ENCODE measurements around the gene PERM1. TPM values are rescaled to one million over a fixed set of nuclear protein-coding genes. Genes with fewer than 3 reads are reported as not detected.
"Not testable (repeated sequence)": the region's sequence is repeated elsewhere in the genome, so short reads cannot be mapped to it uniquely, and the experiment has no call there.

The PERM1 gene, protein sequence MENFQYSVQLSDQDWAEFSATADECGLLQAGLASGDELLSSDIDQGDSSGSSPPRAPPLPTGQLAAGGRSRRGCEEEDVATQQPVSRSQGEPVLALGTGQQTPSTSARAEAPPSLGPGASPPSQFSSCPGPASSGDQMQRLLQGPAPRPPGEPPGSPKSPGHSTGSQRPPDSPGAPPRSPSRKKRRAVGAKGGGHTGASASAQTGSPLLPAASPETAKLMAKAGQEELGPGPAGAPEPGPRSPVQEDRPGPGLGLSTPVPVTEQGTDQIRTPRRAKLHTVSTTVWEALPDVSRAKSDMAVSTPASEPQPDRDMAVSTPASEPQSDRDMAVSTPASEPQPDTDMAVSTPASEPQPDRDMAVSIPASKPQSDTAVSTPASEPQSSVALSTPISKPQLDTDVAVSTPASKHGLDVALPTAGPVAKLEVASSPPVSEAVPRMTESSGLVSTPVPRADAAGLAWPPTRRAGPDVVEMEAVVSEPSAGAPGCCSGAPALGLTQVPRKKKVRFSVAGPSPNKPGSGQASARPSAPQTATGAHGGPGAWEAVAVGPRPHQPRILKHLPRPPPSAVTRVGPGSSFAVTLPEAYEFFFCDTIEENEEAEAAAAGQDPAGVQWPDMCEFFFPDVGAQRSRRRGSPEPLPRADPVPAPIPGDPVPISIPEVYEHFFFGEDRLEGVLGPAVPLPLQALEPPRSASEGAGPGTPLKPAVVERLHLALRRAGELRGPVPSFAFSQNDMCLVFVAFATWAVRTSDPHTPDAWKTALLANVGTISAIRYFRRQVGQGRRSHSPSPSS
- total RNA-seq: 50.1 TPM
- long read RNA-seq, transcript PERM1-202 (3 exons, 3,340 nt): major isoform, 39 of 83 reads
- long read RNA-seq, partial matches to known transcripts: 14 of 83 reads
- long read RNA-seq, other reads (novel, unspliced or antisense): 30 of 83 reads

DNA sequence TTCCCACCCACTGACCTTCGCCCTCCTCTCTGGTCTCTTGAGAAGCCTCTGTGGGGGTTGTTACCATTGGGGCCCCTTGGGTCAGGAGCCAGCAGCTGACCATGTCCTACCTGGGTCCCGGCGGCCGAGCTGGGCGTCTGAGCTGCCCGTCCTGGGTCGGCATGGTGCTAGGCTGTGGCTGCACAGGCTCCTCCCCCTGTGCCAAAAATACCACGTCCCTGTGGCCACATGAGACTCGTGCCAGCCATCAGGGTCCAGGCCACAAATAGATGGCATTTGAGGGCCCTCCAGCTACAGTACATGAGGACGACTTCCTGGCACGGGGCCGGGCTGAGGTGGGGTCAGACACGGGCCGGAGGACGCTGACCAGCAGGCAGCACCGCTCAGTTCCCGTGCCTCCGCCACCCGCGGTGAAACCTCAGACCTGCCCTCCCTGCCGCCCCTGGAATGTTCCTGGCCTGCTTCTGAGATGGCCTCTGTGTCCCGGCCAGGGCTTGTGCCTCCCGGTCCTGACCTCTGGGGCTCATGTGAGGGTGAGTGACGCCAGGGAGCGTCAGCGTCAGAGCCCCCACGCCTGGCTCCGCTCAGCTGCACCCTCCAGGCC lies at the start of gene PERM1:
Gene PERM1, minus strand, starts transcription at position 139 of the 604 bp plus-strand sequence. CDS start 1,064 bp downstream, outside the sequence.
- DNase-seq (ENCODE audit: low spot score): peak; percentile 87
- intact Hi-C loops (cut with DNase I): no loop called here

DNA sequence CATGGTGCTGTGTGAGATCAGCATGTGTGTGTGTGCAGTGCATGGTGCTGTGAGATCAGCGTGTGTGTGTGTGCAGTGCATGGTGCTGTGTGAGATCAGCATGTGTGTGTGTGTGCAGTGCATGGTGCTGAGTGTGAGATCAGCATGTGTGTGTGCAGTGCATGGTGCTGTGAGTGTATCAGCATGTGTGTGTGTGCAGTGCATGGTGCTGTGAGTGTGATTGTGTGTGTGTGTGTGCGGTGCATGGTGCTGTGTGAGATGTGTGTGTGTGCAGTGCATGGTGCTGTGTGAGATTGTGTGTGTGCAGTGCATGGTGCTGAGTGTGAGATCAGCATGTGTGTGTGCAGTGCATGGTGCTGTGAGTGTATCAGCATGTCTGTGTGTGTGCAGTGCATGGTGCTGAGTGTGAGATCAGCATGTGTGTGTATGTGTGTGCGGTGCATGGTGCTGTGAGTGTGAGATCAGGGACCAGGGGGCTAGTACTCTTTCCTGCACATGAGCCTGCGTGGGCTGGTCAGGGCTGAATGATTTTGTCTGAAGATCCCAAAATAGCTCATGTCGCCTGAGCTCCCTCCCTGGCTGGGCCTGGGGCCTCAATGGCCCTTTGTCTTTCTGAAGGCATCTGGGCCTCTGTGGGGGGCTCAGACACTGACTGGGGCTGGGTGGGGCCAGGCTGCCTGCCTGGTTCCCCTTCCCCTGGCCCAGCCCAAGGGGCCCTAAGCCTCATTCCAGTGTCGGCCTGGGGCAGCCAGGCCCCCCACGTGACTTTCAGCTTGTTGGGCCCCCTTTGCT lies 49.2 kb upstream of the PERM1 start:
- DNase-seq (ENCODE audit: low spot score); intact Hi-C loops (cut with DNase I): not testable (repeated sequence)

DNA sequence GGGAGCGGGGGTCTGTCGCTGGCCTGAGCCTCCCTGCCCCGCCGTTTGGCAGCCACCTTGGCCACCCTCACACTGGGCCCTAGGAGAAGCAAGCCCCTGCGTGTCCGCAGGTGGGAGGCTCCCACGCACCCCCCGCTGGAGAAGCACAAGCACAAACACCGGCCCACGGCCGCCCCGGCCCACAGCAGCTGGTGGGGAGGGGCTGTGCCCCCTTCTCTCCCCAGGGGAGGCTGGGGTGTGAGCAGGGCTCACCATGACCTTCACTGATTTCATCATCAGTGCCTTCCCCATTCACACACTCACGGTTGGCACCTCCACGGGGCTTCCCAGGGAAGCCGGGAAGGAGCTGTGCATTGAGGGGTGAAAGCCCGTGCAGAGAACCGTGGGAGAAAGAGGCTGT lies 45.9 kb upstream of the PERM1 start:
- no peak for DNase-seq (ENCODE audit: low spot score)
- intact Hi-C loops (cut with DNase I): no loop called here

DNA sequence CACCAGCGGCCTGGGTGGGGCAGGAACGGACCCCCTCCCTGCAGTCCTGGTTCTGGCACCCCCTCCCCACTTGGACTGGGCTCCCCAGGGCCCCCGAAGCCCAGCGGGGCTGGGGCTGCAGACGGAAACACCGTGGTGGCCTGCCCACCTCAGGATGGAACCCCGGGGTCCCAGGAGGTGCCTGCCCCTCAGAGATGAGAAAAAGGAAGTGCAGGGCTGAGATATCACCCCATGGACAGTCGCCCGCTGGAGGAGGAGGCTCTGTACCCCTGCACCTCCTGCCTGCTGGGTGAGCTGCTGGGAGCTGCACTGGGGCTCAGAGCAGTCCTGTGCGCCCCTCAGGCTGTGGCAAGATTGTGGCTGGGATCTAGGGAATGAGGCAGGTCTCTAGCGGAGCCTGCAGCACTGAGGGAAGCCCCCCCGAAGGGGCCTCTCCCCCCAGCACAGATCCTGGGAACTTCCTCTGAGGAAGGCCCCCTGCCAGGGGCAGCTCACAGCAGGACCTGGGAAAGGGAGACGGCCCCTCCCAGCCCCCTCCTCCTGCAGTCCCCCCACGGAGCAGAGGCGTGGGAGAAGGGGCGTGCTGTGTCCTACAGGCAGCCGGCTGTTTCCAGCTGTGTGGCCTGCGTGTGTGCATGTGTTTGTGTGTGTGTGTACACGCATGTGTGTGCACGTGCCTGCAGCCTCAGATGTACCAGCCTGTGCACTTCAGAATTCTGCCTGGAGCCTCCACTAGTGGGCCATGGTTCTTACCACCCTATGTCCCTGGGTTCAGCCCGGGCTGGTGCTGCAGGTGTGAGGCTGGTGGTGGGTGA lies 44.9 kb upstream of the PERM1 start:
- no peak for DNase-seq (ENCODE audit: low spot score)
- intact Hi-C loops (cut with DNase I): no loop called here

DNA sequence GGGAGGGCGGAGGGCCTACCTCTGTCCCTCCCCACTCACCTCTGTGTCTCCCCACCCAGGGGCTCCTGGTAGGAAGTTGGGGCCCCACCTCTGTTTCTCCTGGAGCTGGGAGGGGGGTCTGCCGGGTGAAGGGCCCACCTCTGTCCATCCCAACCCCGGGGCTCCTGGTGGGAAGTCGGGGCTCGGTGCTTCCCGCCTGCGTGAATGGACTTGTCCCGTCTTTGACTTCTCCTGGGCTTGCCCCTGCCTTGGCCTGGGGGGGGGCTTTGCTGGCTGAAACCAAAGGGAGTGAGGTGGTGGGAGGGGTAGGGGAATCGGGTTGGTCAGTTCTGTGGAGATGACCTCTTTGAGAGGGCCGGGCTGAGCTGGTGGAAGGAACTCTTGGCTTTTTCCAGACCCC lies 43.8 kb upstream of the PERM1 start:
- intact Hi-C loops (cut with DNase I): no loop called here
- no peak for DNase-seq (ENCODE audit: low spot score)

DNA sequence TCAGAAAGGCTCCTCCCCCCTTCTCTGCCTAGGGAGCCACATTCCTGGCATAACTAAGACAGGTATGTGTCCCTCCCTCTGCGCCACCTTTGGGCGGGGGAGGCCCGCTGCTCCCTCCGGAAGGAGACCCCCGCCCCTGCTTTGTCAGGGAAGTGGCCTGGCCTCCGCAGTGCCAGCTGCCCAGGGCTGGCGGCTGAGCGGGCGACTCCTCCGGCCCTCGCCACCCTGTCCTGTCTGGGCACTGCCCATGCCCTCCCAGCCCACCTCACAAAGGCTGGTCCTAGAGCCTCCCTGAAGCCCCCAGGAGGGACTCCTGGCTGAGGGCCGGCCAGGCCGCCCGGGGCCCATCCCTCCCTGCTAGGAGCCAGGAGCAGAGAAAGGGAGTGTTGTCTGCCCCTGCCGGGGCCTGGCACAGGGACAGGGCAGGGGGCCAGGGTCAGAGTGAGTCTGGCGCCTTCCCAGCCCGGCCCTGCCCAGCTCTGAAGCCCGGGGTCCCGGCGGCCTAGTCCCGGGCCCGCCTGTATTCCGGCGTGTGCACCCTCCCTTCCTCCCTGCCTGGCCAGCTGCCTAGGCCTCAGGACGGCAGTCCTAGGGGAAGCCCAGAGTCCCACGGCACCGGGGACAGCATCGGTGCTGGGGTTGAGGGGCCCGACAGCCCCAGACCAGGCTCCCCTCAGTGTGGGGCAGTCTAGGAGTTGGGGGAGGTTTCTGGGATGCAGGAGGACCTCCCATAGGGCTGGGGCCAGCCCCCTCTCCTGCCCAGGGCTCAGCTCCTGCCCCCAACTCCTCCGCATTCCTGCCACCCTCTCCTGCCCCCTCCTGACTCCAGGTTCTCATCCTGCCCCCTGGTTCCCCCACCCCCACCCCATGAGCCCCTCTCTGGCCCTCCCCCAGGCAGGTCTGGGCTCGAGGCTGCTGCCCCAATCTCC lies 43.1 kb upstream of the PERM1 start:
- no peak for DNase-seq (ENCODE audit: low spot score)
- intact Hi-C loops (cut with DNase I): loop anchor here (5.0 kb wide), 1 partner anchor 92 kb away; the partner anchor contains the start of gene C1orf159

DNA sequence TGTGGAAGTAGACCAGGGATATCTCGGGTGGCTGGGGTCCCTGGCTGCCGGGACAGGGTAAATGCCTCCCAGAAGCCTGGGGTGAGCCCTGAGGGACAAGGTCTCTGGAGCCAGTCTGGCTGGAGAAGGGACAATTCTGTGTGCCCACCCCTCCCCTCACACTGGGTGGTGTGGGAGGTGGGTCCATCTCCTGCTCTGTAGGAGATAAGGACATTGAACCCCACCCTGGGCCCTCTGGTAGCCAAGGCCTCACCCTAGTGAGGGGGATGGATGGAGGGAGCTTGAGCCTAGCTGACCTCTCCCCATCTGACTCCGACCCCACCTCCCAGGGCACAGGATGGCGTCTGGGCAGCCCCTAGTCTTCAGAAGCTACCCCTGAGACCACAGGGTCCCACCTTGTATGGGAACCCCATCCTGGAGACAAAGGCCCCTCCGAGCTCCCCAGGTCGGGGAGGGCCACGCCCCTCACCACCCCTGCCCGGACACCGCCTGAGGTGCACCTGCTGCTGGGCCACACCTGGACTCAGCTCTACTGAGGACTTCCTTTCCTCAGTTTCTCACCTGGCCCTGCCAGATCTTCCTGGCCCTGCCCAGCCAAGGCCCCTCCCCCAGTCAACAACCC lies 42.4 kb upstream of the PERM1 start:
- intact Hi-C loops (cut with DNase I): loop anchor here (5.0 kb wide), 1 partner anchor 93 kb away; the partner anchor contains the start of gene C1orf159
- DNase-seq (ENCODE audit: low spot score): no peak

DNA sequence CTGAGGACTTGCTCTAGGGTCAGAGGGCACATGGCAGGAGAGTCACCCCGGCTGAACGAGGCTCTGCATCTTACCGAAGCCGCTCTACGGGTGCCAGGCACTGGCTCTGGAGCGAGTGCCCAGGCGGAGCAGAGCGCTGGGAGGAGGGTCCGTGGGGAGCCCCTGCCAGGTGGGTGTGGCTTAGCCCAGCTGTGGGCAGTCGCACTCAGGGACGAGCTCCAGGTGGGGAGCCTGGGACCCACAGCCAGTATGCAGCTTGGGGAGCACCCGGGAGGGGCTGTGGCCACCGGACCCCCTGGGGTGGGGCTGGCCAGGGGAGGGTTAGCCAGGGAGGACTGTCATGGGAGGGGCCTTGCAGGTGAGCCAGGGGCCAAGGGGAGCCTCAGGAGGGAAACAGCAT lies 41.8 kb upstream of the PERM1 start:
- intact Hi-C loops (cut with DNase I): loop anchor here (5.0 kb wide), 1 partner anchor 94 kb away; the partner anchor contains the start of gene C1orf159
- no peak for DNase-seq (ENCODE audit: low spot score)

DNA sequence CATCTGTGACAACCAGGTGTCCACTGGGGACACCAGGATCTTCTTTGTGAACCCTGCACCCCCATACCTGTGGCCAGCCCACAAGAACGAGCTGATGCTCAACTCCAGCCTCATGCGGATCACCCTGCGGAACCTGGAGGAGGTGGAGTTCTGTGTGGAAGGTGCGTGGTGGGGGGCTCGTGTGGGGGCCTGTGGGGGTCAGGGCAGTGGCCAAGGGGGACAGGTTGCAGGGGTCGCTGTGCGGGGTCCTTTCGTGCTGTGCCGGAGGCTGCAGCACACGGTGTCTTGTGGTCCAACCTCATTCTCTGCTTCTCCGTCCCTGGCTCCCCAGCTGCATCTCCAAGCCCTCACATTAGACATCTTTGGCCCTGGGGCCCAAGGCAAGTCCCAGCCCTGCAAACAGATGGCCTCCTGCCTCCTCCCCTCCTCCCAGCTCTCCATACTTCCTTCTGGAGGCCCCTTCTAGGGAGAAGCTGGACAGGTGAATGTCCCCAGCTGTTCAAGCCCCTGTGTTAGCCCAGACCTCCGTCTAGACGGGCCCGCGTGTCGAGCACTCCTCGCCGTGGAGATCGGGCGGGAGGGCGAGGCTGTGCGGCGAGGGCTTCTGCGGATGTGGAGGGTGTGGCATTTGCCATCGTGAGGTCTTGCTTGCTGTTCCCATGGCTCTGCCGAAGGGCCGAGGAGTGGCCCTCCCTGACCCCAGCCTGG lies 40.6 kb upstream of the PERM1 start:
- no peak for DNase-seq (ENCODE audit: low spot score)

DNA sequence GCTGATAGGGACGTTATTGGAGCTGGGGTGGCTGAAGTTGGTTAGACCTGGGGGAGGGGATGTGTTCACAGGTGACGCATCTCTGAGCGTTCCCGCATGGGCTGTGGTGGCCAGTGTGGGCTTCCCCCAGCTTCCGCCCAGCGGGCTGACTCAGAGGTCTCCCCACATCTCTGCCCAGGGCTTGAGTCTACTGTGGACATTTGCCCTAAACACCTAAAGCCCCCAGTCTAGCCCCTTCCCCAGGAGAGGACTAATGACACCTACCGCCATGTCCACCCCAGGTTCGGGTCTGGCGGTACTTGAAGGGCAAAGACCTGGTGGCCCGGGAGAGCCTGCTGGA lies 40.0 kb upstream of the PERM1 start:
- DNase-seq (ENCODE audit: low spot score): no peak
- intact Hi-C loops (cut with DNase I): loop anchor here (5.0 kb wide), 1 partner anchor 95 kb away; the partner anchor contains the start of gene C1orf159

More for the DNA sequence above, 40.6 kb upstream of the PERM1 start:
- intact Hi-C loops (cut with DNase I): loop anchor here (5.0 kb wide), 1 partner anchor 95 kb away; the partner anchor contains the start of gene C1orf159

DNA sequence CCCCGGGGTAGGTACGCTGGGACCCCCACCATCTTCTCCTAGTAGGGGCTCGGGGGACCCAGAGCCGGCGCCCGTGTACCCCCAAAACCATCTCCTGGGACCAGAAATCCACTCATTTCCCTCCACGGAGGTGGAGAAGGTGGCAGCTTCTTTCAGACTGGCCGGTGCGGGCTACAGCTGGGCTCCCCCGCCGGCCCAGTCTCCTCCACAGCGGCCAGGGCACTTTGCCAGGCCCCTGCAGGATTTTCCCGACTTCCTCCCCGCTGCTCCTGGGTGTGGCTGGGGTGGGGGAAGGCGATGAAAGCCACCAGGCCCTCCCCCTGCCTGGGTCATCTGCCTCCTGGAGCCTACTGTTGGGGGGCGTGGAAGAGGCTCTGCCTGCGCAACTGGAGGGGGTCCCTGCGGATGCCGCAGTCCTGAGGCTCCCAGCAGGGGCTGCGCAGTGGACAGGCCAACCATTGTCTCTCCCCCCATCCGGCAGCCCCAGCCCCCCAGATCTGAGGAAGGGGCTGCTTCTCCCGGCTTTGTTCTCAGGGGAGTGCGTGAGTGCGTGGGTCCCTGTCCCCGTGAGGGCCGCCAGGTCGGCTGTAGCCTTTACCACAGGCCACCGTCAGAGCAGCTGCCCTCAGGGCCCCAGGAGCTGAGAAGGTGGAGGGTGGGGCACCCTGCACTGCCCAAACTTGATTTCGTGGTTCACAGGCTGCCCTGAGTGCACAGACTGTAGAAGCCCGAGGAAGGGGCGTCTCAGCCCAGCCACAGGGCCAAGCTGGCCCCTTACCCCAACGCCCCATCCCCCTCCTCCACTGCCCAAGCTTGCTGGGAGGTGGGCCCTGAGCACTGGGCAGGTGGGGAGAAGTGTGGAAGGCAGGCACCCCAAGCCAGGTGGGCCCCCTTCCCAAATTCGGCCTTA lies 39.4 kb upstream of the PERM1 start:
- intact Hi-C loops (cut with DNase I): loop anchor here (5.0 kb wide), 1 partner anchor 96 kb away; the partner anchor contains the start of gene C1orf159
- DNase-seq (ENCODE audit: low spot score): no peak

DNA sequence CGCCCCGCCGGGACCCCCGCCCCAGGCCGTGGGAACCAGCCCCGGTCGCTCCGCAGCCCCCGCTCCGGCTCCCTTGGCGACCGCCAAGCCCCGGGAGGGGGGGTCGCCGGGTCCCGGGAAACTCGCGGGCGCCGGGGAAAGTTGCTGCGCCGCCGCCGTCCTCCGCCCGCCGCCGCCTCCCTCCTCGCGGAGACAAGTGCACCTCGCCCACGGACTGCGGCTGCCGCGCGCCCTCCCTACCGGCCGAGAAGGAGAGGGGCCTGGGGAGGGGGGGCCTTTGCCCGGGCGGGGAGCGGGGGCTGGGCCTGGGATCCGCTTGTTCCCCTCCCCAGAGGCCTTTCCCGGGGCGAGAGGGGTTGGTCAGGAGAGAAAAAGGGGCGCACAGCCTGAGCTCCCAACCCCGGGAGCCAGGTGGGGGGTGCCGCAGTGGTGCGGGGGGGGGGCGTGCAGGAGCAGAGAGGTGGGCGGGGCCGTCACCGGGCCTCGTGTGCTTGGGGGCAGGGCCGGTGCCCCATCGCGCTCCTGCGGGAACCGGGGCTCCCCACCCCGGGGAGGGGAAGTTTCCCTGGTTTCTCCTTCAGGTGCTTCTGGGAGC lies 38.6 kb upstream of the PERM1 start:
- intact Hi-C loops (cut with DNase I): loop anchor here (5.0 kb wide), 1 partner anchor 97 kb away; the partner anchor contains the start of gene C1orf159
- DNase-seq (ENCODE audit: low spot score): no peak

DNA sequence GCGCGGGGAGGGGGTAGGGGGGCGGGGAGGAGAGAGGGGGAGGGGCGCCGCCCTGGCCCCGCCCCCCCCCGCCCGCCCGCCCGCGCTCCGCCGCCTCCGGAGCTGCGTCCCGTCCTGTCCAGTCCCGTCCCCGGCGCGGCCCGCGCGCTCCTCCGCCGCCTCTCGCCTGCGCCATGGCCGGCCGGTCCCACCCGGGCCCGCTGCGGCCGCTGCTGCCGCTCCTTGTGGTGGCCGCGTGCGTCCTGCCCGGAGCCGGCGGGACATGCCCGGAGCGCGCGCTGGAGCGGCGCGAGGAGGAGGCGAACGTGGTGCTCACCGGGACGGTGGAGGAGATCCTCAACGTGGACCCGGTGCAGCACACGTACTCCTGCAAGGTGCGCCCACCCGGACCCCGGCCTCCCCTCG lies 38.1 kb upstream of the PERM1 start, which contains the start of gene AGRN:
Gene AGRN, plus strand, starts transcription at position 121 of the 405 bp plus-strand sequence. Its CDS starts 53 bp downstream, at position 174.
- intact Hi-C loops (cut with DNase I): loop anchor here (2.0 to 10.0 kb wide), 3 partner anchors 19 to 97 kb away; partner anchors contain the start of genes C1orf159 and HES4
- no peak for DNase-seq (ENCODE audit: low spot score)

Data from cardiac septum (tissue), 1 donor.